ENCODE measurements around the gene ARHGEF18.

GRCh38 chr19:7346488-7346971 lies 2.2 kb upstream of the ARHGEF18 start:
- TF ChIP-seq CTCF (IDR thresholded peaks at IDR 0.05) (no peak), POLR2AphosphoS5 (IDR thresholded peaks at IDR 0.05) (no peak), POLR2A (IDR thresholded peaks at IDR 0.05) (no peak), EP300 (IDR thresholded peaks at IDR 0.05) (no peak)

Data from gastroesophageal sphincter (tissue), 3 donors.